HG02588 (cell line): ENCODE measurements around the gene H1-8.
"Not testable (repeated sequence)": the region's sequence is repeated elsewhere in the genome, so short reads cannot be mapped to it uniquely, and the experiment has no call there.

Experiments
- ATAC-seq: cut with Tn5 transposase; IDR thresholded peaks from one replicate; pipeline ENCODE4 v1.9.1; 2021; ENCODE audit warnings: mild to moderate bottlenecking, moderate library complexity; ENCODE audit not compliant: unreplicated experiment

H1-8 gene

GRCh38 chr3:129531699-129532098, 11.3 kb upstream of the H1-8 start:
- no peak for ATAC-seq

GRCh38 chr3:129532261-129532660, 10.7 kb upstream of the H1-8 start:
- no peak for ATAC-seq

GRCh38 chr3:129533406-129533805, 9.6 kb upstream of the H1-8 start:
- ATAC-seq: no peak

- ATAC-seq: no peak
These were observed 8.4 kb upstream of the H1-8 start for GRCh38 chr3:129534428-129535027.

GRCh38 chr3:129535075-129535474, 7.9 kb upstream of the H1-8 start:
- no peak for ATAC-seq

GRCh38 chr3:129536374-129536667, 6.7 kb upstream of the H1-8 start:
- ATAC-seq: no peak

- ATAC-seq: no peak
These were observed 6.2 kb upstream of the H1-8 start for GRCh38 chr3:129536804-129537203.

GRCh38 chr3:129539206-129539605, 3.8 kb upstream of the H1-8 start:
- ATAC-seq: no peak

- no peak for ATAC-seq
These were observed 2.0 kb upstream of the H1-8 start for GRCh38 chr3:129540776-129541516.

GRCh38 chr3:129542747-129543146, 228 bp upstream of the H1-8 start:
- no peak for ATAC-seq

- no peak for ATAC-seq
These were observed 1.0 kb downstream of the H1-8 start for GRCh38 chr3:129543999-129544398.

GRCh38 chr3:129545951-129546350, 3.0 kb downstream of the H1-8 start:
- ATAC-seq: not testable (repeated sequence)

- no peak for ATAC-seq
These were observed 4.3 kb downstream of the H1-8 start for GRCh38 chr3:129547241-129547640.

- no peak for ATAC-seq
These were observed 5.4 kb downstream of the H1-8 start for GRCh38 chr3:129548104-129548965.

- ATAC-seq: no peak
These were observed 6.2 kb downstream of the H1-8 start for GRCh38 chr3:129549006-129549800.

GRCh38 chr3:129549805-129550204, 6.8 kb downstream of the H1-8 start:
- no peak for ATAC-seq

- ATAC-seq: no peak
These were observed 9.5 kb downstream of the H1-8 start for GRCh38 chr3:129552287-129553050.

GRCh38 chr3:129553171-129553570, 10.2 kb downstream of the H1-8 start:
- ATAC-seq: no peak

GRCh38 chr3:129553719-129554118, 10.7 kb downstream of the H1-8 start:
- no peak for ATAC-seq

- no peak for ATAC-seq
These were observed 11.6 kb downstream of the H1-8 start for GRCh38 chr3:129554356-129555152.
